BJ (cell line): ENCODE results near the gene CPOX. TPM values are rescaled to one million over a fixed set of nuclear protein-coding genes. Genes with fewer than 3 reads are reported as not detected.

Experiments used
- CTCF ChIA-PET: fragments of 350-600 bp; formaldehyde crosslinking; extraction: SDS; loops from one replicate; lab custom pipeline; 2021; ENCODE audit warnings: antibody characterized with exemption, inconsistent platforms; lab: Yijun Ruan, JAX
- POLR2A ChIA-PET: fragments of 300-600 bp; sonication (Branson Sonifier 250); formaldehyde crosslinking; extraction: SDS; loops from one replicate; lab custom pipeline; 2021; ENCODE audit warnings: antibody characterized with exemption; lab: Charles Lee
- DNase-seq: peaks from one replicate; pipeline ENCODE4 v3.0.0-alpha.2; 2011; ENCODE audit warnings: low read depth
- H3K27me3 ChIP-seq: 2 replicates; pipeline ENCODE4 v1.6.0; 2011; ENCODE audit warnings: low read length; ENCODE audit not compliant: control insufficient read depth, insufficient read depth
- H3K36me3 ChIP-seq: 2 replicates; pipeline ENCODE4 v1.5.1; 2011; ENCODE audit warnings: low read length; ENCODE audit not compliant: control insufficient read depth, insufficient read depth
- H3K4me3 ChIP-seq: 2 replicates; pipeline ENCODE4 v1.5.1; 2011; ENCODE audit warnings: low read depth, mild to moderate bottlenecking, control low read depth, low read length
- CTCF ChIP-seq: IDR thresholded peaks from 2 replicates; pipeline ENCODE4 v1.5.1; 2011; ENCODE audit warnings: low read depth, mild to moderate bottlenecking, control low read depth, inconsistent platforms, low read length, moderate library complexity; ENCODE audit not compliant: insufficient read depth
- polyA plus RNA-seq: library from polyadenylated mRNA; depleted of rRNA; stranded (reverse); fragments of >200 nt; gene quantifications from 2 replicates; pipeline ENCODE4 v1.2.3, GENCODE V29; 2011; rRNA removed

Gene CPOX
- polyA plus RNA-seq, 1 experiment: 11.1 TPM

DNA sequence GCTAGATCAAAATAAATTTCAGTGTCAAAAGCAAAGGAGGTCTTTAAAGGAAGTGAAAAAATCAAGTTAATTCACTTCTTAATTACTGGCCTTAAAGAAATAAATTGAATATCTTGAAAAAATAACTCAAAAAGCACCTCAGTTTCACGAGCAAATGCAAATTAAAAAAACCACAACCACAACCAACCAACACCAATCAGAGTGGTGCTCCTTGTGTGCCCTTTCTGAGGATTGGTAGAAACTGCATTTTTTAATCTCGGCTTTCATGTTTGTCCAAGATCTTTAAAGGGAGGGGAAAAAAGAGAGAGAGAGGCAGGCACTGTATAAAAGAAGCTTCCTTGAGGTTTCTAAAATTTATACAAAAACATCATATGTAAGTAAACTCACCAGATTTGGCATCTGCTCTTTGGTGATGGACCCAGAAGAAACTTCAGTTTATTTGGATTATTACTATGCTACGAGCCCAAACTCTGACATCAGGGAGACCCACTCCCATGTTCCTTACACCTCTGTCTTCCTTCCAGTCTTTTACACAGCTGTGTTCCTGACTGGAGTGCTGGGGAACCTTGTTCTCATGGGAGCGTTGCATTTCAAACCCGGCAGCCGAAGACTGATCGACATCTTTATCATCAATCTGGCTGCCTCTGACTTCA lies 61.7 kb downstream of the CPOX start, which contains the start of gene GPR15:
GPR15 (plus strand) TSS at position 357 of the 653 bp plus-strand sequence; CDS start at position 413, 56 bp downstream.
- no peaks in the 10 kb centered on the region for H3K36me3 ChIP-seq
- TF ChIP-seq CTCF: no peak
- peaks cover 7% of the 10 kb centered on the region for H3K27me3 ChIP-seq
- ChIA-PET POLR2A (no interaction called here), CTCF (no interaction called here)
- no peak for DNase-seq
- no peak within 1 kb of the TSS for H3K4me3 ChIP-seq

DNA sequence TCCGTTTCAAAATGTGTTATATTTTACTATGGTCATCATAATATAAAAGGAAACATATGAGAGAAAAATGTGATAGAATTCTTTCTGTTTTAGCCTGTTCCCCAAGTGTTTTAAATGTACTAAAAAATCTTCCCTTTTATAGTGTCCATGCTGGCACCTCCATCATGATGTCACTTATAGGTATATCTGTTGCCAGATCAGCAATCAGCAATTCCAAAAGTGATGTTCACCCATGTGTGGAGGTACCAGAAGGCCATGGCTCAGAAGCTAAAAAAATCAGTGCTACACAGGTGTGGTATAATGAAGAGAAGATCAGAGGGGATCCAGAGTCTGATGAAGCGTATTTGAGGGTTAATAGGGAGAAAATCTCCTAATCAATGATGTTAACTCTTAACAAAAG lies 62.7 kb downstream of the CPOX start:
- ChIA-PET POLR2A (no interaction called here), CTCF (interaction anchor here (1.0 kb wide), 1 partner anchor 11 kb away, joined by 3 read pairs; no protein-coding TSS in a partner anchor)
- H3K4me3 ChIP-seq: no peak overlapping the region
- no peaks in the 10 kb centered on the region for H3K36me3 ChIP-seq
- H3K27me3 ChIP-seq: peaks cover 7% of the 10 kb centered on the region
- no peak for DNase-seq
- no peak for TF ChIP-seq CTCF

GRCh38 chr3:98529856-98530459 lies 63.5 kb downstream of the CPOX start:
- Histone ChIP-seq H3K4me3 (no peak overlapping the region), H3K36me3 (no peaks in the 10 kb centered on the region), H3K27me3 (peaks cover 7% of the 10 kb centered on the region)
- no peak for TF ChIP-seq CTCF
- CTCF ChIA-PET: interaction anchor here (1.0 kb wide), 1 partner anchor 11 kb away, joined by 3 read pairs; no protein-coding TSS in a partner anchor
- POLR2A ChIA-PET: no interaction called here
- no peak for DNase-seq

Other genes starting within 250 kb of the CPOX start
- not detected in 2 replicates for gene OR5K4, start 239.8 kb downstream of the CPOX start, polyA plus RNA-seq
- gene OR5K3, start 202.9 kb downstream of the CPOX start, polyA plus RNA-seq: not detected in 2 replicates
- not detected in 2 replicates for gene OR5K1, start 130.4 kb downstream of the CPOX start, polyA plus RNA-seq
- not detected in 2 replicates for gene OR5K2, start 95.9 kb downstream of the CPOX start, polyA plus RNA-seq
- gene CLDND1, start 70.7 kb downstream of the CPOX start, polyA plus RNA-seq: 73.8 and 126 TPM in 2 replicates
- not detected in 2 replicates for gene GPR15, start 61.6 kb downstream of the CPOX start, polyA plus RNA-seq
- 0.06 TPM in 1 of 2 replicates, not detected in the other for gene ST3GAL6, start 169.7 kb upstream of the CPOX start, polyA plus RNA-seq